A673 (cell line): ENCODE data around the gene MRPL48. TPM values are rescaled to one million over a fixed set of nuclear protein-coding genes. Genes with fewer than 3 reads are reported as not detected.

Experiments used
- BruUV-seq: library from RNA; stranded (reverse); fragments of 400-500 nt; replicated peaks from 2 replicates; lab custom pipeline; 2021; lab: Mats Ljungman, UMichigan
- CTCF ChIA-PET: fragments of 300-600 bp; sonication (Branson Sonifier 250); formaldehyde crosslinking; loops from one replicate; lab custom pipeline; 2022; ENCODE audit warnings: antibody characterized with exemption; lab: Charles Lee
- POLR2A ChIA-PET: fragments of 300-600 bp; sonication (Branson Sonifier 250); formaldehyde crosslinking; loops from one replicate; lab custom pipeline; 2022; ENCODE audit warnings: antibody characterized with exemption; ENCODE audit not compliant: low non-redundant PET; lab: Charles Lee
- DNase-seq: peaks from one replicate; pipeline ENCODE4 v3.0.0-alpha.2; 2015; ENCODE audit warnings: low spot score
- H3K27ac ChIP-seq: fragments of 200-600 bp; sonication (generic); 2 replicates; pipeline ENCODE4 v1.5.1; 2016; ENCODE audit warnings: mixed run types, low read depth, mild to moderate bottlenecking, mixed read lengths, antibody characterized with exemption, low read length; ENCODE audit not compliant: poor library complexity, severe bottlenecking
- H3K27me3 ChIP-seq: fragments of 200-600 bp; sonication (generic); replicated peaks from 2 replicates; pipeline ENCODE4 v1.6.1; 2017; ENCODE audit warnings: mixed run types, low read depth, mild to moderate bottlenecking, mixed read lengths, antibody characterized with exemption, low read length; ENCODE audit not compliant: insufficient read depth, poor library complexity
- H3K36me3 ChIP-seq: fragments of 200-600 bp; sonication (generic); 2 replicates; pipeline ENCODE4 v1.6.1; 2016; ENCODE audit warnings: mixed run types, mild to moderate bottlenecking, mixed read lengths, antibody characterized with exemption, low read length; ENCODE audit not compliant: insufficient read depth, poor library complexity, severe bottlenecking
- H3K4me1 ChIP-seq: fragments of 200-600 bp; sonication (generic); 2 replicates; pipeline ENCODE4 v1.6.1; 2017; ENCODE audit warnings: mixed run types, mild to moderate bottlenecking, mixed read lengths, antibody characterized with exemption, low read length; ENCODE audit not compliant: insufficient read depth, poor library complexity, severe bottlenecking
- H3K4me3 ChIP-seq: fragments of 200-600 bp; sonication (generic); 2 replicates; pipeline ENCODE4 v1.5.1; 2016; ENCODE audit warnings: low read depth, mixed run types, mild to moderate bottlenecking, mixed read lengths, low read length; ENCODE audit not compliant: poor library complexity, severe bottlenecking
- H3K9me3 ChIP-seq: fragments of 200-600 bp; sonication (generic); 2 replicates; pipeline ENCODE4 v1.6.1; 2016; ENCODE audit warnings: mixed run types, low read depth, mild to moderate bottlenecking, mixed read lengths, antibody characterized with exemption, low read length; ENCODE audit not compliant: poor library complexity, severe bottlenecking
- EZH2 ChIP-seq: fragments of 200-600 bp; sonication (generic); IDR thresholded peaks from 2 replicates; pipeline ENCODE4 v1.6.1; 2017; ENCODE audit warnings: borderline replicate concordance, low read depth, mild to moderate bottlenecking, mixed read lengths, antibody characterized with exemption, low read length; ENCODE audit not compliant: poor library complexity, severe bottlenecking
- intact Hi-C: fragments of 100-400 bp; cut with micrococcal nuclease; formaldehyde crosslinking; loops from one replicate; pipeline ENCODE4 v1.10.0; 2022; ENCODE audit not compliant: unreplicated experiment
- total RNA-seq: library from RNA; stranded (reverse); gene quantifications from 2 replicates; pipeline ENCODE4 v1.2.3, GENCODE V29; 2021
- TF ChIP-seq, protein P1 (sequence below): fragments of 300-800, 200-600 bp; sonication (generic); conservative IDR thresholded peaks from 2 replicates; pipeline ENCODE4 v1.5.1; 2017; ENCODE audit warnings: low read depth, mild to moderate bottlenecking, antibody characterized with exemption, low read length, moderate library complexity, mixed read lengths

The MRPL48 gene
- total RNA-seq, 1 experiment from 2014 or later: 92.6 TPM

DNA sequence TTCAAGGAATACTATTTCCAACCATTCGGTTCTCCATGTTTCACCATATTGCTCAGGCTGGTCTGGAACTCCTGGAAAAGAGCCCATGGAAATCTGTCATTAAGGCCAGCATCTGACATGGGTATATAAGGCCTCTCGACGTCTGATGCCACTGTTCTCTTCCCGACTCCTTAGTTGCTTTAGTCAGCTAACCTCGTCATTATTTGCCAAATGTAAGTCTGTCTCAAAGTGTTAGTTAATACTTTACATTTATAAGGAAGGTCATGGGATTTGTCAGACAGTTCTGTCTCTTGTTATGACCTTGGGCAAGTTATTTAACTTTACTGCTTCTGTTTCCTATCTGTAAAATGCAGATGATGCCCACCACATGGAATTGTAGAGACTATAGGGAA is 1.6 kb downstream of the MRPL48 start:
- intact Hi-C loops: no loop called here
- ChIA-PET POLR2A (no interaction called here), CTCF (no interaction called here)

DNA sequence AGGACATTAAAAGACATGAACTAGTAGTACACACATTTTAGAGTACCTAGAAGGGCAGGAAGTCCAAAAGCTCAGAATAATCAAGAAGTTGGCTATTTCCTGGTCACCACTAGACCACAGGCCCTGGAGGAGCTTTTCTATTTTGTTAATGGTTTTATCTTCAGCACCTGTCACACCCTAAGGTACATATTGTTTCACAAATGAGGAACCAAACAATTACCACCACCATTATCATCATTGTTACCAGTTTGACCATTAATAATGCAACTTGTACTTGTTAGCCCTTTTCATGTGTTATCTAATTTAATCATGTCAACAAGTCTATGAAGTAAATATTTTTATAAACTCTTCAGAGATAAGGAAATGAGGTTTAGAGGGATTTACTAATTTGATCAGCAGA is 4.9 kb downstream of the MRPL48 start:
- Histone ChIP-seq H3K27me3 (no peaks in the 10 kb centered on the region), H3K9me3 (no peaks in the 10 kb centered on the region), H3K4me3 (no peak overlapping the region), H3K36me3 (no peaks in the 10 kb centered on the region), H3K27ac (no peak overlapping the region), H3K4me1 (peaks cover 10% of the 10 kb centered on the region)
- no TSS peak for BruUV-seq
- intact Hi-C loops: no loop called here
- DNase-seq: no peak
- ChIA-PET POLR2A (no interaction called here), CTCF (no interaction called here)
- TF ChIP-seq, protein P1, sequence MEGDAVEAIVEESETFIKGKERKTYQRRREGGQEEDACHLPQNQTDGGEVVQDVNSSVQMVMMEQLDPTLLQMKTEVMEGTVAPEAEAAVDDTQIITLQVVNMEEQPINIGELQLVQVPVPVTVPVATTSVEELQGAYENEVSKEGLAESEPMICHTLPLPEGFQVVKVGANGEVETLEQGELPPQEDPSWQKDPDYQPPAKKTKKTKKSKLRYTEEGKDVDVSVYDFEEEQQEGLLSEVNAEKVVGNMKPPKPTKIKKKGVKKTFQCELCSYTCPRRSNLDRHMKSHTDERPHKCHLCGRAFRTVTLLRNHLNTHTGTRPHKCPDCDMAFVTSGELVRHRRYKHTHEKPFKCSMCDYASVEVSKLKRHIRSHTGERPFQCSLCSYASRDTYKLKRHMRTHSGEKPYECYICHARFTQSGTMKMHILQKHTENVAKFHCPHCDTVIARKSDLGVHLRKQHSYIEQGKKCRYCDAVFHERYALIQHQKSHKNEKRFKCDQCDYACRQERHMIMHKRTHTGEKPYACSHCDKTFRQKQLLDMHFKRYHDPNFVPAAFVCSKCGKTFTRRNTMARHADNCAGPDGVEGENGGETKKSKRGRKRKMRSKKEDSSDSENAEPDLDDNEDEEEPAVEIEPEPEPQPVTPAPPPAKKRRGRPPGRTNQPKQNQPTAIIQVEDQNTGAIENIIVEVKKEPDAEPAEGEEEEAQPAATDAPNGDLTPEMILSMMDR: no peak

More for the DNA sequence above, 1.6 kb downstream of the MRPL48 start:
- no peaks in the 10 kb centered on the region for H3K27me3 ChIP-seq
- peak overlapping the region; percentile 94 for H3K27ac ChIP-seq
- no peaks in the 10 kb centered on the region for H3K9me3 ChIP-seq
- peak overlapping the region; percentile 59 for H3K4me3 ChIP-seq
- no peak for DNase-seq
- no TSS peak for BruUV-seq
- peaks cover 25% of the 10 kb centered on the region for H3K4me1 ChIP-seq
- no peaks in the 10 kb centered on the region for H3K36me3 ChIP-seq
- TF ChIP-seq EZH2: no peak
- TF ChIP-seq, protein P1: no peak

DNA sequence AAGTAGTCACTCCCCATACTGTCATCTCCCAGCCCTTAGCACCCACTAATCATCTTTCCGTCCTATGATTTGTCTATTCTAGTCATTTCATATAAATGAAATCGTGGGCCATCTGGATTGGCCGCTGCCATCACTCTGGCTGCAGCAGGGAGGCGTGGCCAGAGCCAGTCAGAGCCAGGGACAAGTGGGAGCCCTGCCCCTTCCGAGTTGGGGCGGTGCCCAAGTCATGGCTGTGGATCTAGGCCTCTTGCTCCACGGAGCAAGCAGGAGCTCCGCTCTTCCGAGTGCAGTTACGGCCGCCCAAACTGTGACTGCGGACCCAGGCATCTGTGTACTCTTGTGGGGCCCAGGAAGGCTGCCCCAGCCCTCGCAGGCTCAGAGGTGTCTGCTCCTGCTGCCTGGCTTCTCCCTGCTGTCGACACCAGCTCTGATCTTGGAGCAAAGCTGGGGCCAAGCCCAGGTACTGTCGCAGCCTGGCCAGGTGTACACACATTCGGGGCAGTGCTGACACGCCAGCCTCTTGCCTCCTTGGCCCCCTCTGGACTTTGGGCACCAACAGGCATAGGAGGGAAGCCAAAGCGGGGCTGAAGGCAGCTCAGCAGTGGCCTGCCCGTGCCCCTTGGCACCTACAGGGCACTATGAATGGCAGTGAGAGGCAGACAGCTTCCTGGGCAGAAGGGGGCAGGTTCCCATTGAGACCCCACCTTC is 8.4 kb downstream of the MRPL48 start:
- Histone ChIP-seq H3K9me3 (no peaks in the 10 kb centered on the region), H3K27me3 (no peaks in the 10 kb centered on the region), H3K4me3 (no peak overlapping the region), H3K27ac (no peak overlapping the region), H3K4me1 (no peaks in the 10 kb centered on the region), H3K36me3 (no peaks in the 10 kb centered on the region)
- ChIA-PET POLR2A (no interaction called here), CTCF (no interaction called here)
- BruUV-seq: no TSS peak
- DNase-seq: peak; percentile 25
- intact Hi-C loops: no loop called here
- TF ChIP-seq, protein P1: no peak
- no peak for TF ChIP-seq EZH2
